GM21576 (cell line): ENCODE data around the gene NOD2.
A peak's percentile ranks its signal among the peaks of the same experiment; 100 is the strongest.

Experiments
- ATAC-seq: cut with Tn5 transposase; IDR thresholded peaks from one replicate; pipeline ENCODE4 v1.9.1; 2021; ENCODE audit warnings: mild to moderate bottlenecking, moderate library complexity; ENCODE audit not compliant: unreplicated experiment

Gene NOD2

GRCh38 chr16:50669741-50670140 lies 23.7 kb upstream of the NOD2 start:
- ATAC-seq: no peak

- no peak for ATAC-seq
Observed at GRCh38 chr16:50670476-50670875, 22.9 kb upstream of the NOD2 start.

GRCh38 chr16:50671644-50672260 lies 21.7 kb upstream of the NOD2 start:
- ATAC-seq: no peak

- ATAC-seq: no peak
Observed at GRCh38 chr16:50673496-50674275, 19.7 kb upstream of the NOD2 start.

GRCh38 chr16:50674831-50675230 lies 18.6 kb upstream of the NOD2 start:
- no peak for ATAC-seq

GRCh38 chr16:50675686-50676610 lies 17.5 kb upstream of the NOD2 start:
- no peak for ATAC-seq

GRCh38 chr16:50676684-50677225 lies 16.7 kb upstream of the NOD2 start:
- no peak for ATAC-seq

- ATAC-seq: no peak
Observed at GRCh38 chr16:50677351-50677750, 16.1 kb upstream of the NOD2 start.

GRCh38 chr16:50678531-50678930 lies 14.9 kb upstream of the NOD2 start:
- ATAC-seq: no peak

GRCh38 chr16:50679266-50679665 lies 14.1 kb upstream of the NOD2 start:
- ATAC-seq: no peak

GRCh38 chr16:50679676-50680555 lies 13.5 kb upstream of the NOD2 start:
- no peak for ATAC-seq

- no peak for ATAC-seq
Observed at GRCh38 chr16:50680556-50680893, 12.9 kb upstream of the NOD2 start.

- peak; percentile 56 for ATAC-seq
Observed at GRCh38 chr16:50681021-50681885, 12.2 kb upstream of the NOD2 start, which contains the start of gene SNX20. TSS of gene SNX20 (minus strand) at chr16:50681312. CDS start at chr16:50677526, 3,786 bp downstream.

GRCh38 chr16:50683689-50684374 lies 9.6 kb upstream of the NOD2 start:
- peak; percentile 64 for ATAC-seq

- ATAC-seq: no peak
Observed at GRCh38 chr16:50684823-50685461, 8.5 kb upstream of the NOD2 start.

- no peak for ATAC-seq
Observed at GRCh38 chr16:50685462-50686063, 7.8 kb upstream of the NOD2 start.

- ATAC-seq: no peak
Observed at GRCh38 chr16:50688083-50688482, 5.3 kb upstream of the NOD2 start.

GRCh38 chr16:50688867-50689266 lies 4.5 kb upstream of the NOD2 start:
- ATAC-seq: no peak
